ENCODE results near the gene PCDHGA1. TPM values are rescaled to one million over a fixed set of nuclear protein-coding genes. Genes with fewer than 3 reads are reported as not detected.

The PCDHGA1 gene
- total and polyA plus RNA-seq, 9 of the 15 experiments (the other 6 are each of a cell fraction or from before 2014, with no cell fraction given): 0.05 to 0.26 (median 0.18) TPM; not detected in 2

DNA sequence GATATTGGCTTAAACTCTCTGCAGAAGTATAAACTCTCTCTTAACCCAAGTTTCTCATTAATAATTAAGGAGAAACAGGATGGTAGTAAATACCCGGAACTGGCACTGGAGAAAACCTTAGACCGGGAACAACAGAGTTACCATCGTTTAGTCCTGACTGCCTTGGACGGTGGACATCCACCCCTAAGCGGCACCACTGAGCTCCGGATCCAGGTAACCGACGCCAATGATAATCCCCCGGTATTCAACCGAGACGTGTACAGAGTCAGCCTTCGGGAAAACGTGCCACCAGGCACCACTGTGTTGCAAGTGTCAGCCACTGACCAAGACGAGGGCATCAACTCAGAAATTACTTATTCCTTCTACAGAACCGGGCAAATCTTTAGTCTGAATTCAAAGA lies 68.3 kb downstream of the PCDHGA1 start:
- 4% methylated on average over 15 of the region's 15 CpGs for WGBS (ENCODE audit: insufficient coverage, low coverage, missing lambda C conversion rate)
- H3K36me3 ChIP-seq (ENCODE audit: control insufficient read depth, insufficient read depth, low read length): no peaks in the 10 kb centered on the region
- H3K27ac ChIP-seq (ENCODE audit: extremely low read depth, low read depth, low read length): no peak overlapping the region
- ATAC-seq (no peak), FAIRE-seq (no peak), DNase-seq (ENCODE audit: extremely low read depth in 1 of 4, low spot score in 3 of 4) (no peak)
- no peak overlapping the region for H3K4me2 ChIP-seq (ENCODE audit: insufficient read depth, low read length)
- in situ Hi-C loops (cut with MboI) (no loop called here), intact Hi-C loops (cut with micrococcal nuclease) (no loop called here)
- CTCF ChIA-PET (ENCODE audit: low intra/inter-chr PET ratio): no interaction called here
- no peaks in the 10 kb centered on the region for H3K79me2 ChIP-seq (ENCODE audit: control insufficient read depth, insufficient read depth, low read length)
- no TSS peak for BruUV-seq (replicated peaks)
- no peaks in the 10 kb centered on the region for H4K20me1 ChIP-seq (replicated peaks; ENCODE audit: control insufficient read depth, insufficient read depth, low read length)
- H2AFZ ChIP-seq (ENCODE audit: low read depth, low read length): no peak overlapping the region
- H3K9ac ChIP-seq (ENCODE audit: insufficient read depth in 1 of 2, low read depth in 2 of 2, low read length in 2 of 2): no peak overlapping the region
- H3K27me3 ChIP-seq (ENCODE audit: control insufficient read depth in 2 of 2, insufficient read depth in 2 of 2, low read length in 2 of 2): peaks cover 0 to 33% of the 10 kb centered on the region in 2 experiments; a peak in 4 of 5 replicates
- H3K4me1 ChIP-seq (replicated peaks in 1 of 2; ENCODE audit: control insufficient read depth in 2 of 2, insufficient read depth in 2 of 2, low read length in 2 of 2): peaks cover 0 to 11% of the 10 kb centered on the region in 2 experiments; a peak in 3 of 5 replicates
- no peak overlapping the region for H3K4me3 ChIP-seq
- peaks cover 2% of the 10 kb centered on the region; the same call in 1 of the 2 replicates for H3K9me3 ChIP-seq (replicated peaks; ENCODE audit: control insufficient read depth, insufficient read depth, low read depth, low read length)
- POLR2A ChIA-PET: interaction anchor here (1.1 kb wide), 1 partner anchor 8 kb away, joined by 3 read pairs; no protein-coding TSS in a partner anchor
- H3K9me1 ChIP-seq (ENCODE audit: control insufficient read depth, insufficient read depth, low read length): no peaks in the 10 kb centered on the region
- TF ChIP-seq, protein P1, sequence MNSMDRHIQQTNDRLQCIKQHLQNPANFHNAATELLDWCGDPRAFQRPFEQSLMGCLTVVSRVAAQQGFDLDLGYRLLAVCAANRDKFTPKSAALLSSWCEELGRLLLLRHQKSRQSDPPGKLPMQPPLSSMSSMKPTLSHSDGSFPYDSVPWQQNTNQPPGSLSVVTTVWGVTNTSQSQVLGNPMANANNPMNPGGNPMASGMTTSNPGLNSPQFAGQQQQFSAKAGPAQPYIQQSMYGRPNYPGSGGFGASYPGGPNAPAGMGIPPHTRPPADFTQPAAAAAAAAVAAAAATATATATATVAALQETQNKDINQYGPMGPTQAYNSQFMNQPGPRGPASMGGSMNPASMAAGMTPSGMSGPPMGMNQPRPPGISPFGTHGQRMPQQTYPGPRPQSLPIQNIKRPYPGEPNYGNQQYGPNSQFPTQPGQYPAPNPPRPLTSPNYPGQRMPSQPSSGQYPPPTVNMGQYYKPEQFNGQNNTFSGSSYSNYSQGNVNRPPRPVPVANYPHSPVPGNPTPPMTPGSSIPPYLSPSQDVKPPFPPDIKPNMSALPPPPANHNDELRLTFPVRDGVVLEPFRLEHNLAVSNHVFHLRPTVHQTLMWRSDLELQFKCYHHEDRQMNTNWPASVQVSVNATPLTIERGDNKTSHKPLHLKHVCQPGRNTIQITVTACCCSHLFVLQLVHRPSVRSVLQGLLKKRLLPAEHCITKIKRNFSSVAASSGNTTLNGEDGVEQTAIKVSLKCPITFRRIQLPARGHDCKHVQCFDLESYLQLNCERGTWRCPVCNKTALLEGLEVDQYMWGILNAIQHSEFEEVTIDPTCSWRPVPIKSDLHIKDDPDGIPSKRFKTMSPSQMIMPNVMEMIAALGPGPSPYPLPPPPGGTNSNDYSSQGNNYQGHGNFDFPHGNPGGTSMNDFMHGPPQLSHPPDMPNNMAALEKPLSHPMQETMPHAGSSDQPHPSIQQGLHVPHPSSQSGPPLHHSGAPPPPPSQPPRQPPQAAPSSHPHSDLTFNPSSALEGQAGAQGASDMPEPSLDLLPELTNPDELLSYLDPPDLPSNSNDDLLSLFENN (IDR thresholded peaks at IDR 0.05; ENCODE audit: low read depth in 2 of 2, low read length in 2 of 2): no peak
- TF ChIP-seq ZKSCAN8 (CRISPR knock-in tag; IDR thresholded peaks at IDR 0.05): no peak
- no peak for TF ChIP-seq TBP (optimal IDR thresholded peaks at IDR 0.05; ENCODE audit: low read depth, low read length)
- TF ChIP-seq, protein P2, sequence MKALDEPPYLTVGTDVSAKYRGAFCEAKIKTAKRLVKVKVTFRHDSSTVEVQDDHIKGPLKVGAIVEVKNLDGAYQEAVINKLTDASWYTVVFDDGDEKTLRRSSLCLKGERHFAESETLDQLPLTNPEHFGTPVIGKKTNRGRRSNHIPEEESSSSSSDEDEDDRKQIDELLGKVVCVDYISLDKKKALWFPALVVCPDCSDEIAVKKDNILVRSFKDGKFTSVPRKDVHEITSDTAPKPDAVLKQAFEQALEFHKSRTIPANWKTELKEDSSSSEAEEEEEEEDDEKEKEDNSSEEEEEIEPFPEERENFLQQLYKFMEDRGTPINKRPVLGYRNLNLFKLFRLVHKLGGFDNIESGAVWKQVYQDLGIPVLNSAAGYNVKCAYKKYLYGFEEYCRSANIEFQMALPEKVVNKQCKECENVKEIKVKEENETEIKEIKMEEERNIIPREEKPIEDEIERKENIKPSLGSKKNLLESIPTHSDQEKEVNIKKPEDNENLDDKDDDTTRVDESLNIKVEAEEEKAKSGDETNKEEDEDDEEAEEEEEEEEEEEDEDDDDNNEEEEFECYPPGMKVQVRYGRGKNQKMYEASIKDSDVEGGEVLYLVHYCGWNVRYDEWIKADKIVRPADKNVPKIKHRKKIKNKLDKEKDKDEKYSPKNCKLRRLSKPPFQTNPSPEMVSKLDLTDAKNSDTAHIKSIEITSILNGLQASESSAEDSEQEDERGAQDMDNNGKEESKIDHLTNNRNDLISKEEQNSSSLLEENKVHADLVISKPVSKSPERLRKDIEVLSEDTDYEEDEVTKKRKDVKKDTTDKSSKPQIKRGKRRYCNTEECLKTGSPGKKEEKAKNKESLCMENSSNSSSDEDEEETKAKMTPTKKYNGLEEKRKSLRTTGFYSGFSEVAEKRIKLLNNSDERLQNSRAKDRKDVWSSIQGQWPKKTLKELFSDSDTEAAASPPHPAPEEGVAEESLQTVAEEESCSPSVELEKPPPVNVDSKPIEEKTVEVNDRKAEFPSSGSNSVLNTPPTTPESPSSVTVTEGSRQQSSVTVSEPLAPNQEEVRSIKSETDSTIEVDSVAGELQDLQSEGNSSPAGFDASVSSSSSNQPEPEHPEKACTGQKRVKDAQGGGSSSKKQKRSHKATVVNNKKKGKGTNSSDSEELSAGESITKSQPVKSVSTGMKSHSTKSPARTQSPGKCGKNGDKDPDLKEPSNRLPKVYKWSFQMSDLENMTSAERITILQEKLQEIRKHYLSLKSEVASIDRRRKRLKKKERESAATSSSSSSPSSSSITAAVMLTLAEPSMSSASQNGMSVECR (CRISPR knock-in tag; IDR thresholded peaks at IDR 0.05): no peak
- TF ChIP-seq GATAD2A (IDR thresholded peaks at IDR 0.05): no peak
- no peak for TF ChIP-seq SETDB1 (IDR thresholded peaks at IDR 0.05; ENCODE audit: low read length)
- TF ChIP-seq SMARCA5 (IDR thresholded peaks at IDR 0.05): no peak
- no peak for TF ChIP-seq ZNF699 (CRISPR knock-in tag; IDR thresholded peaks at IDR 0.05; ENCODE audit: insufficient replicate concordance)
- TF ChIP-seq, protein P3, sequence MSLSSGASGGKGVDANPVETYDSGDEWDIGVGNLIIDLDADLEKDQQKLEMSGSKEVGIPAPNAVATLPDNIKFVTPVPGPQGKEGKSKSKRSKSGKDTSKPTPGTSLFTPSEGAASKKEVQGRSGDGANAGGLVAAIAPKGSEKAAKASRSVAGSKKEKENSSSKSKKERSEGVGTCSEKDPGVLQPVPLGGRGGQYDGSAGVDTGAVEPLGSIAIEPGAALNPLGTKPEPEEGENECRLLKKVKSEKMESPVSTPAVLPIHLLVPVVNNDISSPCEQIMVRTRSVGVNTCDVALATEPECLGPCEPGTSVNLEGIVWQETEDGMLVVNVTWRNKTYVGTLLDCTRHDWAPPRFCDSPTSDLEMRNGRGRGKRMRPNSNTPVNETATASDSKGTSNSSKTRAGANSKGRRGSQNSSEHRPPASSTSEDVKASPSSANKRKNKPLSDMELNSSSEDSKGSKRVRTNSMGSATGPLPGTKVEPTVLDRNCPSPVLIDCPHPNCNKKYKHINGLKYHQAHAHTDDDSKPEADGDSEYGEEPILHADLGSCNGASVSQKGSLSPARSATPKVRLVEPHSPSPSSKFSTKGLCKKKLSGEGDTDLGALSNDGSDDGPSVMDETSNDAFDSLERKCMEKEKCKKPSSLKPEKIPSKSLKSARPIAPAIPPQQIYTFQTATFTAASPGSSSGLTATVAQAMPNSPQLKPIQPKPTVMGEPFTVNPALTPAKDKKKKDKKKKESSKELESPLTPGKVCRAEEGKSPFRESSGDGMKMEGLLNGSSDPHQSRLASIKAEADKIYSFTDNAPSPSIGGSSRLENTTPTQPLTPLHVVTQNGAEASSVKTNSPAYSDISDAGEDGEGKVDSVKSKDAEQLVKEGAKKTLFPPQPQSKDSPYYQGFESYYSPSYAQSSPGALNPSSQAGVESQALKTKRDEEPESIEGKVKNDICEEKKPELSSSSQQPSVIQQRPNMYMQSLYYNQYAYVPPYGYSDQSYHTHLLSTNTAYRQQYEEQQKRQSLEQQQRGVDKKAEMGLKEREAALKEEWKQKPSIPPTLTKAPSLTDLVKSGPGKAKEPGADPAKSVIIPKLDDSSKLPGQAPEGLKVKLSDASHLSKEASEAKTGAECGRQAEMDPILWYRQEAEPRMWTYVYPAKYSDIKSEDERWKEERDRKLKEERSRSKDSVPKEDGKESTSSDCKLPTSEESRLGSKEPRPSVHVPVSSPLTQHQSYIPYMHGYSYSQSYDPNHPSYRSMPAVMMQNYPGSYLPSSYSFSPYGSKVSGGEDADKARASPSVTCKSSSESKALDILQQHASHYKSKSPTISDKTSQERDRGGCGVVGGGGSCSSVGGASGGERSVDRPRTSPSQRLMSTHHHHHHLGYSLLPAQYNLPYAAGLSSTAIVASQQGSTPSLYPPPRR (CRISPR knock-in tag; IDR thresholded peaks at IDR 0.05; ENCODE audit: borderline replicate concordance): no peak
- no peak for TF ChIP-seq EP400 (IDR thresholded peaks at IDR 0.05)

Data from K562 (cell line).